K562 (cell line): ENCODE results near the gene NUDT22.

Experiments
- CTCF ChIP-seq, 3 experiments: IDR thresholded peaks in 2 of 3; conservative IDR thresholded peaks in 1 of 3; 2 replicates each; pipeline ENCODE4 v1.5.1; 2011 to 2012; ENCODE audit warnings: low read length in 3 of 3, mild to moderate bottlenecking in 3 of 3, control low read depth in 2 of 3, improper control_type of control experiment in 1 of 3, inconsistent platforms in 1 of 3, low read depth in 1 of 3, mixed read lengths in 1 of 3, moderate library complexity in 1 of 3; ENCODE audit not compliant: insufficient read depth in 2 of 3
- POLR2A ChIP-seq: fragments of 450-650 bp; conservative IDR thresholded peaks from 2 replicates; pipeline ENCODE4 v1.6.1; 2016
- YY1 ChIP-seq, 3 experiments: IDR thresholded peaks; 2 replicates each; pipeline ENCODE4 v1.6.1; 2011; ENCODE audit warnings: low read length in 2 of 3, mild to moderate bottlenecking in 2 of 3, moderate library complexity in 2 of 3, borderline replicate concordance in 1 of 3, control low read depth in 1 of 3, low read depth in 1 of 3; ENCODE audit not compliant: insufficient read depth in 3 of 3, insufficient replicate concordance in 2 of 3, control insufficient read depth in 1 of 3, insufficient read length in 1 of 3; ENCODE audit errors: extremely low read depth in 1 of 3

DNA sequence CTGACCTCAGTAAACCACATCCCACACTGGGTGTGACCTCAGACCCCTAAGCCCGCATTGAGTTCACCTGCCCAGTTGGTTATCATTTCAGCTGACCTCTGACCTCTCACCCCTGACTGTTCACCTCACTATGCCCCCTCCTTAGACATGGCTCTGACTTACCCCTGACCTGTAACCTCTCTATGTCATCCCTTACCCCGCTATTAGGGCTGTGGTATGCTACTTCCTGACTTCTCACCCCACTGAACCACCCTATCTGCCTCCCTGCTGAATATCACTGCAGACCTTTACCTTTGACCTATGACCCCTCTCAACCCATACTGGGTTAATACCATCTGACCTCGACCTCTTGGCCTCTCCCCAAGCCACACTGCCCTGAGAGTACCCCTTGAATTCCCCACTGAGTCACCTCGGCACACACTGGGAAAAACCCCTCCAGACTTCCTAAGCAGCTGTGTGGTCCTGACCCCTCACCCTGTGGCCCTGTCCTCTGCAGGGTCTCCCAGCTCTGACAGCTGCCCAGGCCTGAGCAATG lies 33.5 kb downstream of the NUDT22 start:
- TF ChIP-seq POLR2A, result no peak
- no peak for TF ChIP-seq YY1 (IDR thresholded peaks at IDR 0.05; ENCODE audit: borderline replicate concordance in 1 of 3, control insufficient read depth in 1 of 3, extremely low read depth in 1 of 3, insufficient read depth in 3 of 3, insufficient read length in 1 of 3, insufficient replicate concordance in 2 of 3, low read depth in 1 of 3, low read length in 2 of 3)
- TF ChIP-seq CTCF (IDR thresholded peaks at IDR 0.05 in 2 of 3, conservative IDR thresholded peaks at IDR 0.05 in 1 of 3; ENCODE audit: insufficient read depth in 2 of 3, low read depth in 1 of 3, low read length in 3 of 3), result no peak
